ENCODE measurements around the gene ACTN4. TPM values are rescaled to one million over a fixed set of nuclear protein-coding genes. Genes with fewer than 3 reads are reported as not detected.

Gene ACTN4
- total and polyA plus RNA-seq, 2 donors (not counting 3 experiments of a cell fraction or from before 2014, with no cell fraction given): 313 to 748 TPM

GRCh38 chr19:38692458-38693379 lies 45.3 kb downstream of the ACTN4 start:
- TSS peak; percentile 83 for BruUV-seq (replicated peaks)
- Histone ChIP-seq H3K27ac (ENCODE audit: insufficient read depth, low read depth, low read length) (peak overlapping the region; percentile 99), H3K4me1 (ENCODE audit: control insufficient read depth, extremely low read depth, insufficient read depth, low read length) (peaks cover 37% of the 10 kb centered on the region), H3K9me1 (replicated peaks; ENCODE audit: control insufficient read depth, extremely low read depth, insufficient read depth, low read length) (no peaks in the 10 kb centered on the region), H3K9ac (replicated peaks; ENCODE audit: extremely low read depth, insufficient read depth, low read length) (peak overlapping the region; percentile 86), H3K4me2 (ENCODE audit: insufficient read depth, low read length) (peak overlapping the region; percentile 14), H2AFZ (ENCODE audit: low read depth, low read length) (no peak overlapping the region), H3K27me3 (ENCODE audit: control insufficient read depth in 2 of 2, insufficient read depth in 2 of 2, low read length in 2 of 2) (no peaks in the 10 kb centered on the region), H3K36me3 (ENCODE audit: control insufficient read depth in 2 of 2, extremely low read depth in 1 of 2, insufficient read depth in 2 of 2, low read length in 2 of 2) (peaks cover 0 to 2% of the 10 kb centered on the region in 2 experiments), H3K9me3 (replicated peaks; ENCODE audit: control insufficient read depth, insufficient read depth, low read length) (no peaks in the 10 kb centered on the region), H3K79me2 (ENCODE audit: control insufficient read depth, insufficient read depth, low read length) (peaks cover 96% of the 10 kb centered on the region), H3K4me3 (replicated peaks in 1 of 3; ENCODE audit: insufficient read depth in 1 of 3, low read depth in 1 of 3, low read length in 3 of 3) (no peak overlapping the region), H4K20me1 (replicated peaks; ENCODE audit: control insufficient read depth, extremely low read depth, insufficient read depth, low read length) (no peaks in the 10 kb centered on the region)
- ChIA-PET POLR2A (interaction anchor here (1.4 to 1.6 kb wide), 2 partner anchors 34 to 45 kb away, joined by 4 to 17 read pairs; partner anchors contain the start of gene ACTN4), CTCF (interaction anchor here (0.7 to 1.7 kb wide), 7 partner anchors 12 to 290 kb away, joined by 3 to 6 read pairs (median 3); partner anchors contain the start of gene FAM98C)
- FAIRE-seq: peak; percentile 15
- intact Hi-C loops (cut with micrococcal nuclease) (loop anchor here (1.0 to 2.0 kb wide), 5 partner anchors 7 to 41 kb away; no protein-coding TSS in a partner anchor), dilution Hi-C loops (cut with MboI; ENCODE audit: extremely low pct_ligation_motif_present, low sequenced_read_pairs) (no loop called here)
- DNase-seq (ENCODE audit: low read depth, low spot score): no peak
- no peak for TF ChIP-seq CTCF (IDR thresholded peaks at IDR 0.05; ENCODE audit: extremely low read depth in 1 of 2, insufficient read depth in 1 of 2, low read depth in 1 of 2, low read length in 2 of 2)
- TF ChIP-seq POLR2A (IDR thresholded peaks at IDR 0.05; ENCODE audit: low read depth, low read length): no peak
- no peak for TF ChIP-seq EZH2 (IDR thresholded peaks at IDR 0.05; ENCODE audit: borderline replicate concordance, low read depth, low read length, severe bottlenecking)
- peak; percentile 9 for TF ChIP-seq GATA2 (IDR thresholded peaks at IDR 0.05; ENCODE audit: insufficient read depth, insufficient read length, low read depth, low read length)
- TF ChIP-seq JUN (IDR thresholded peaks at IDR 0.05; ENCODE audit: borderline replicate concordance, insufficient read depth, insufficient read length, low read depth): no peak
- TF ChIP-seq FOS (IDR thresholded peaks at IDR 0.05; ENCODE audit: borderline replicate concordance, insufficient read depth, low read length): no peak
- TF ChIP-seq MYC (IDR thresholded peaks at IDR 0.05; ENCODE audit: low read depth, low read length): no peak
- TF ChIP-seq POLR2AphosphoS5 (IDR thresholded peaks at IDR 0.05; ENCODE audit: insufficient read depth, low read depth, low read length): no peak
- TF ChIP-seq MAX (IDR thresholded peaks at IDR 0.05; ENCODE audit: insufficient read depth, insufficient read length): no peak
